NCI-H1417 (cell line): ENCODE data around the gene DPYD.

ENCODE experiments used
- DNase-seq, 3 experiments: peaks; one replicate each; lab custom pipeline; 2025; lab: John Stamatoyannopoulos, UW

DPYD gene

DNA sequence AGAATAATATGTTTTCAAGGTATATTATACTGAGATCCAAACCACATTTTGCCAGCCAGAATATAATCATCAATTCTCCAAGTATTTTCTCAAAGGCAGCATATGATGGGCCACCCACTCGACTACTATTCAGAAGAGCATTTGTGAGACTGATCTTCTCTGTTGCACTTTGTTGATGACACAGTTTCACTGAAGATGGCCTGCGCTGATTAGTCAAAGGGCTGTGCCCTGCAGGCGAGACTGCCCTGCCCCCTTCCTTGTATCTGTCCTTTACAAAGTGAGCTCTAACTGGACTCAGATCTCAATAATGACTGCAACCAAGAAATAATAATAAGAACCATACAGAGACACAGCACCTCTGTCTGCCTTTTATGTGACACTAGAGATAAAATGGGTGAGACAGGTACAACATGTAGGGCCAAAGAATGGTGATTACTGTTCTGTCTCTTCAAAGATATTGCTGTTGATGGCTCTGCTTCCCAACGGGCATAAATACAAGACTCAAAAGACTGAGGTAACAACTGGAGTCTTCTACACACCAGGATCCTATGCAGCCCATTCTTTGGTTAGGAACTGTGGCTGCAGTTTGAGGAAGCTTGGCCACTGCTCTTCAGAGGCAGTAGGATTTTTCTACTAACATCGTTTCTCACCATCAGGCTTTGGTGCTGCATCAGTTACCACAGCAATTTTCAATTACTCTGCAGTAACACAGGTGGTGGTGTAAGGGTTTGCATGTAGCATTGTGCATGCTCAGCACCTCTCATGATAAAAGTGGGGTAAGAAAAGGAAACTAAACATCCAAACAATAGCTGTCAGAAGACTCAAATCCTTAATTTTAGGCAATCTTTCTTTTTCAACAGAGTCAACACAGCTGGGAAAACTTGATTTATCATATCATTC, 718.1 kb downstream of the DPYD start:
- no peak for DNase-seq

DNA sequence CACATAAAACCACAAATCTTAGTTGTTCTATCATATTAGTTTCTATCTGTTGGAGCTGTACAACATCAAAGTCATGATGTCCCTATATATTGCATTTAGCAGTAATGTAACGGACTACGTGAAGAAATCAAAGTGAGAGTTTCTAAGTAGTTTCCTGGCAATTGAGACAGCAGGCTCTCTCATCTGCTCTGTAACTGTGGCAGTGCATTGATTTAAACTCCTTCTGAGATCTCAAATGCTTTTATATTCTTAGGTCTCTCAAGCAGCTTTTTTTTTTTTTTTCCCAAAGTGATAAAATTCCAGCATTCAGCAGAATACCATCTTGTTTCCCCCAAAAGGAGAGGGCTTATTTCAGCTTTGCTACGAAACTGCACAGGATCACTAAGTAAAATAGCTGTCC, 719.2 kb downstream of the DPYD start:
- DNase-seq: no peak

GRCh38 chr1:97200595-97200994, 720.2 kb downstream of the DPYD start:
- DNase-seq: no peak

- no peak for DNase-seq
These were observed 723.9 kb downstream of the DPYD start for GRCh38 chr1:97196825-97197516.

DNA sequence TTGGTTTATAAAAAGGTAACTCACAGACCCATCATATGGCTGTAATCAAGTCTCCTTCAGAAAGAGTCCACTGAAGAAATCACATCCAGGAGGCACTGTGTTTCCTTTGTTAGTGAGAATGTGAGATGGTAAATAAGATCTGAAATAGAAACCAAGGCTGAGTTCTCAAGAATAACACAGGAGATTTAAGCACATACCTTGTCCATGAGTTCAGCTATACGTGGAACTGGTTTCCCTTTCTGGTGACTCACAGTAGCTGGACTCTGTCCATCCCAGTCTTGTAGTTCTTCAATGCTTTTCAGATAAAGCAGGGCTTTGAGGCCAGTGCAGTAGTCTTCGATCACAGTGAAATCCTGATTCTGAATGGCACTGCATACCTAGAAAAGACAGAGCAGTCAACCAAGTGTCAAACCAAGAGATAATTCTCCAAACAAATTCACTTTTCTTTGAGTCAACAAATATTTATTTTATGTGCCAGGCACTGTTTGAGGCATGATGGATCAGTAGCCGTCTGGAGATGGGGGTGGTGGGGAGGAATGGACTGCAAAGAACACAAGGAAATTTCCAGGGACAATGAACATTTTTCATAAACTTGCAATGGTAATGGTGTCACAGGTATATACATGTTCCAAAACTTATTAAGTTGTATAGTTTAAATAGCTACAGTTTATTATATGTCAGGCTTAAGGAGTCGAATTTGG, 727.8 kb downstream of the DPYD start:
- DNase-seq: no peak

- no peak for DNase-seq
These were observed 730.5 kb downstream of the DPYD start for GRCh38 chr1:97190326-97190725.

DNA sequence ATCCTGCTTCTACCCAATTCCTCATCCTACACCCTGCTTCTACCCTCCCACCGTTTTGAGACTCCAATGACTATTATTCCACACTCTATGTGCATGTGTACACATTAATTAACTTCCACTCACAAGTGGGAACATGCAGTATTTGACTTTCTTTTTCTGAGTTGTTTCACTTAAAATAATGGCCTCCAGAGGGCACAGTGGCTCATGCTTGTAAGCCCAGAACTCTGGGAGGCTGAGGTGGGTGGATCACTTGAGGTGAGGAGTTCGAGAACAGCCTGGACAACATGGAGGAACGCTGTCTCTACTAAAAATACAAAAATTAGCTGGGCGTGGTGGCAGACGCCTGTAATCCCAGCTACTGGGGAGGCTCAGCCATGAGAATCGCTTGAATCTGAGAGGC, 734.5 kb downstream of the DPYD start:
- peak in 1 of 3 experiments; percentile 8 for DNase-seq

DNA sequence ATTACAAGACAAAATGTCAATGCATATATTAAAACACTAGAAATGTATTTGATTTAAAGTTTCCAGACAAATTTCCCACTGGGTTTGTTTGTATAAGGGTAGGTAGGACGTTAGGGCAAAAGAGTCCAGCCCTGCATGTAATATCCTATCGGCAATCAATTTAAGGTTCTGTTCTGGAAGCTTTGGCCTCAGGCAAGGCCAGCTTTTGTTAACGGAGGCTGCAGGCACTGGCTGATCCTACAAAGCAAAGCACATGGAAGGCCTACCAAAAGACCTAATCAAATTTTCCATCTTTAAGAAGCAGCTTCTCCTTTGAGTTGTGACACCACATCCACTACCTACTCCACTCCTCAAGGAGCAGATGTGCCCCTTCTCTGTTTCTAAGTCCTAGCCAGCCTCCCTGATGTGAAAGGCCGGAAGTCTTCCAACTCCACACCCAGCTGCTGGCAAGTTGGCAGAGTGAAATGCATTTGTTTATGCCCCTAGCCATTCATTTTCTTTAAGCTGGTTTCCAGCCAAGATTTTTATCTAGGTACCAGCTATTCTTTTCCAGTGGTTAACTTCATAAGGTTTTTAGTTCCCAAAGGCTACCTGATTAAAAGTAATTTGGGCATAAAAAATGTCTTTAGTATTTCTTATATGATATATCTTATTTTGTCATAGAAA, 746.7 kb downstream of the DPYD start:
- peak in 1 of 3 experiments; percentile 46 for DNase-seq

- no peak for DNase-seq
These were observed 750.5 kb downstream of the DPYD start for GRCh38 chr1:97170300-97170699.

DNA sequence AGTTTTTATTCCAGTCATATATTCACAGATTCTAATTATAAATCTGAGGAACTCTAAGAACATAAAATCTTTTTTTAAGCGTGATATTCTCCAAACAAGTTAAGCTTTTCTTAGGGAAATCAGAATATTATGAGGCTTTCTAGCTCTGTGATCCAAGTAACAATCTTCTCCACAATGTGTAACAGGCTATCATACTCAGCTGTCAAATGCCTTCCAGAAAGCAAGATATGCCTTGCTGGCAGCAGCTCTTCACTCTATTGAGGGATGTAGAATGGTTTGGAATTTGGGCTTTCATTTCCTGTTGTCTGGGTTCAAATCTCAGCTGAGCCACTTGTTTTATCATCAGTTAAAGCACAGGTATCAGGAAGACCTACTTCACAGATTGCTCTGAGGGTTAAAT, 752.8 kb downstream of the DPYD start:
- DNase-seq: no peak

GRCh38 chr1:97167246-97167645, 753.6 kb downstream of the DPYD start:
- DNase-seq: no peak

DNA sequence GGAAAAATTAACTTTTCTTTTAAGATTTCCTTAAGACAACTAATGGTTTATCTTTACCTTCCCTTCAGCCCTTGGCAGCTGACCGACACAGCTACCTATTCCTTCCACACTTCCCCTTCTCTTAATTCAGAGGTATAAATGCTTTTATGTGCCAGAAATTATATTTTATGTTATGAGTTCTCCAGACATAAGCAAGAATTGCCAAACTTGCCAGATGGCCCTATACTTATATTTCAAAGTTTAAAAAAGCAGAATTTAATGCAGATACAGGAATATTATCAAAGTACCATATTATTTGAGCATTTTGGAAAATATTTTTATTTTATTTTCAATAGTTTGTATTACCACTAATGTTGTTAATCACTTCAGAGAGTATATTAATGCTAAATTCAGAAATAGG, 754.2 kb downstream of the DPYD start:
- DNase-seq: no peak

GRCh38 chr1:97164276-97164639, 756.6 kb downstream of the DPYD start:
- no peak for DNase-seq

DNA sequence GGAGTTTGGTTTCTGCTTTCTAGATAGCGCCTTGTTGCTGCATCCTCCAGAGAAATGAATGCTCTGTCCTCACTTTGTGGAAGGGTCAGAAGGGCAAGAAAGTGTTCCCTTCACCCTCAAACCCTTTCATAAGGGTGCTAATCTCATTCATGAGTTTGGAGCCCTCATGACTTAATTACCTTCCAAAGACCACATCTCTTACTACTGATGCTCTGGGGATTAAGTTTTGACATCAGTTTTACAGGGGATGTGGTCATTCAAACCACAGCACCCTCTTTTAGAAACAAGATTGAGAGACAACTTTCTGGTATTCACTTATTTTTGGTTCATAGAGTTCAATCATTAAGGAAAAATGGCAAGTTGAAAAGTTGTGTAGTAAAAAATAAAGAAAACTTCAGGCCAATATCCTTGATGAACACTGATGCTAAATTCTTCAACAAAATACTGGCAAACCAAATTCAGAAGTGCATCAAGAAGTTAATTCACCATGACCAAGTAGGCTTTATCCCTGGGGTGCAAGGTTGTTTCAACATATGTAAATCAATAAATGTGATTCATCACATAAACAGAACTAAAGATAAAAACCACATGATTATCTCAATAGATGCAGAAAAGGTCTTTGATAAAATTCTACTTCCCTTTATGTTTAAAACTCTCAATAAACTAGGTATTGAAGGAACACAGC, 757.1 kb downstream of the DPYD start:
- no peak for DNase-seq

DNA sequence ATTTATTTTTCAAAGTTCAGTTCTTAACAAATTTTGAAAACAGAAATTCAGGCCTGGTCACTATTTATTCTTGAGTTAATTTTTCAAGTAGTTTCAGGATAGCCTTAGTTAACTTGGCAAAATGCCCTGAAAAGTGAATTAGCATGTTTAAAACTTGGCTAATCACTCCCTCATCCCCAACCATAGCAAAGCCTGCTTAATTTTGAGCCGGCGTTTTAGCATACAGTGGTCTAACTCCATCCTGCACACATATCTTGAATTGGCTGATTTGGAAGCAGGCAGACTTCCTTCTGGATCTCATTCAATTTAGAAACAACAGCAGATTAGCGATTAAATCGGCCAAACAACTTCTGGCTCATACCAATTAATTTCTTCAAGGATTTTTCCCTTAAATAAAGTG, 760.0 kb downstream of the DPYD start:
- DNase-seq: no peak

DNA sequence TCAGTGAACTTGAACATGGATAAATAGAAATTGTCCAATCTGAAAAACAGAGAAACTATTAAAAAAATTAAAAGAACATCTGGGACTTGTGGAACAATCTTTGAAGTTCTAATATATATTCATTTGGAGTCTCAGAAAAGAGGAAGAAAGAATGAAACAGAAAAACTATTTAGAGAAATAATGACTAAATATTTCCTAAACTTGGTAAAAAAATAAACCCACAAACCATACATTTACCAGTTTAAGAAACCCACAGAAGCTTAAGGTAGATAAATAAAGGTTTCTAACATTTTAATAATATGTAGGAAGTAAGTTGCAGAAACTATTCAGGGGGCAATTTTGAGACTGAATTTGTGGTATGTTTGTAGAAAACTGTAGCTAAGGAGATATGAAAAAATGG, 761.5 kb downstream of the DPYD start:
- DNase-seq: no peak

DNA sequence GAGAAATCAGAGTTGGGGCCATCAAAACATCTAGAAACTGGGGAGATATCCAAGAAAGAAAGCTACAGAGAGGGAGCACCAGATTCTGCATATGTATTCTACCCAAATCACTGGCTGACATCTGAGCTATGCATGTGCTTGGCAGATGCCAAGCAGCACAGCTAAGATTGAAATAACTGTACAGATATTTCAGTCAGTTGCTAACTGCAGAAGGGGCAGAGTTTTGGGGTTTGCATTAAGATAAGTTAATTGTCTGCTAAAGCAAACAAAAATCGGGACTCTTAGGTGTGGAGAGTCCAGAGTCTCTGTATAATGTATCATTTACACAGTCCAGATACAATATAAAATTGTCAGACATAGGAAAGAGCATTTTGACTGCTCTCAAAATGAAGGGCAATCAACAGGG, 762.1 kb downstream of the DPYD start:
- no peak for DNase-seq

DNA sequence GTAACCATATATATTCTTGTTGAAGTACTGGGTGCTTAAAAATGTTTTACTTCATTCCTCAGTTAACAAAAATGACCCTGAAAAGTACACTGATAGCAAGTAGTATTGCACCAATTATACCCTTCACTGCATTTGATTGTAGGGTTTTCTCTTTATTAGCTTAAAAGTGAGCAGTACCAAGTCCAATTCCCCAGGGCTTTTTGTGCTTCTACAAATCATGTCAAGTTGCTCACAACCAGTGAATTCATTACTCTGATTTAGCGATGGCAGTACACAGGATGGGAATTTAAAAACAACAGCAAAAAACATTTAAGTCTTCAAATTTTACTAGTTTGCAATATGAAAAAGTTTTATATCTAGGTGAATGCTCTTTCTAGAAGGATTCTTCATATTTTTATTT, 762.8 kb downstream of the DPYD start:
- no peak for DNase-seq

DNA sequence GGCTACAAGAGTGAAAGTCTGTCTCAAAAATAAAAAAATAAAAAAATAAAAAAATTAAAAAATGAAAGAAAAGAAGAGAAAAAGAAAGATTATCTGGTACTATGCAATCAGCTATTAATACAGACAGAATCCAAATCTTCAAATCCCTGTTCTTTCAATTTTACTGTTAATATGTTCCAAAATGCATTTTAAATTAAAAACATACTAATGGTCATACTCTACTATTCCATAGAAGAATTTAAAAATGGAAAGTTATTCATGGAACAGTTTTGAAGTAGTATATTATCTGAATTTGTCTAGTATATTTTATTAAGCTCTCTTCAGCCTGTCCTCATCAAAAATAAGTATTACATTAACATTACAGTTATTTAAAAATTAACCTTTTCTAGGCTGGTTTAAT, 769.2 kb downstream of the DPYD start:
- no peak for DNase-seq

GRCh38 chr1:97145321-97145956, 775.4 kb downstream of the DPYD start:
- DNase-seq: peak; percentile 7 to 67 (median 30)

- DNase-seq: no peak
These were observed 776.3 kb downstream of the DPYD start for GRCh38 chr1:97144527-97144926.
